Activated CD4-positive, alpha-beta T cell treated with anti-CD3 and anti-CD28 coated beads, Interleukin-10, Interleukin-2, amounts not matched to agents 100 ng/mL and 50 ng/mL, durations not matched to agents 16 hours and 8 hours (primary cell): ENCODE measurements around the gene CFAP46.
"Not testable (repeated sequence)": the region's sequence is repeated elsewhere in the genome, so short reads cannot be mapped to it uniquely, and the experiment has no call there.

Experiments used
- DNase-seq: peaks from one replicate; pipeline ENCODE4 v3.0.0-alpha.2; 2020

CFAP46 gene

DNA sequence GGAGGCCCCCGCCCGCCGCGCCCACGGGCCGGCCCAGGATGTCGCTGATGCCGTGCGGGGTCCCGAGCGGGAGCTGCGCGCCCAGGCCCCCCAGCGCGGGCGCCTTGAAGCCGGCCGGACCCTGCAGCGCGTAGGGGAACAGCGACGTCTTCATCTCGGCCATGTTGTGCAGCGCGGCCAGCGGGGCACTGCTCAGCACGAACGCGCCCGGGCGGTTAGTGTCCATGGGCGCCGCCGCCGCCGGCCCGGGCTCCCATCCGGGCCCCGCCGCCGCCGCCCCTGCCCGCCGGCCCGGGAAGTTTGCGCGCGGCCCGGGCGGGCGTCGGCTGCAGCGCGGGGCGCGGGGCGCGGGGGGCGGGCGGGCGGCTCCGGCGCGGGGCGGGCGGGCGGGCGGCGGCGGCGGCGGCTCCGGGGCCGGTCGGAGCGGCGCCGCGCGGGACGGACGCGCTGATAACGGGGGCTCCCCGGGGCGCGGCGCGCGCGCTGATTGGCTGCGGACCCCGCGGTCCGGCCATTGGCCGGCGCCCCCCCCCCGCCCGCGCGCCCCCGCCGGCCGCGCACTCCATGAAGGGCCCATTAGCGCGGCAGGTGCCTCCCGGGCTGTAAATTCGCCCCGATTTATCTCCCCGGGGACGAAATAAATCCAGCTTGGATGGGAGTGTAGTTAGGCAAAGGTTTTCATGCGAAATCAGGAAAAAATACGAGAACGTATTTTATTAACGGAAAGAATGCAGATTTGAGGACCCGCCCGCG is 156.5 kb downstream of the CFAP46 start, which contains the start of gene NKX6-2:
NKX6-2 (minus strand) TSS at position 425 of the 753 bp plus-strand sequence; CDS start at position 226, 199 bp downstream.
- no peak for DNase-seq

DNA sequence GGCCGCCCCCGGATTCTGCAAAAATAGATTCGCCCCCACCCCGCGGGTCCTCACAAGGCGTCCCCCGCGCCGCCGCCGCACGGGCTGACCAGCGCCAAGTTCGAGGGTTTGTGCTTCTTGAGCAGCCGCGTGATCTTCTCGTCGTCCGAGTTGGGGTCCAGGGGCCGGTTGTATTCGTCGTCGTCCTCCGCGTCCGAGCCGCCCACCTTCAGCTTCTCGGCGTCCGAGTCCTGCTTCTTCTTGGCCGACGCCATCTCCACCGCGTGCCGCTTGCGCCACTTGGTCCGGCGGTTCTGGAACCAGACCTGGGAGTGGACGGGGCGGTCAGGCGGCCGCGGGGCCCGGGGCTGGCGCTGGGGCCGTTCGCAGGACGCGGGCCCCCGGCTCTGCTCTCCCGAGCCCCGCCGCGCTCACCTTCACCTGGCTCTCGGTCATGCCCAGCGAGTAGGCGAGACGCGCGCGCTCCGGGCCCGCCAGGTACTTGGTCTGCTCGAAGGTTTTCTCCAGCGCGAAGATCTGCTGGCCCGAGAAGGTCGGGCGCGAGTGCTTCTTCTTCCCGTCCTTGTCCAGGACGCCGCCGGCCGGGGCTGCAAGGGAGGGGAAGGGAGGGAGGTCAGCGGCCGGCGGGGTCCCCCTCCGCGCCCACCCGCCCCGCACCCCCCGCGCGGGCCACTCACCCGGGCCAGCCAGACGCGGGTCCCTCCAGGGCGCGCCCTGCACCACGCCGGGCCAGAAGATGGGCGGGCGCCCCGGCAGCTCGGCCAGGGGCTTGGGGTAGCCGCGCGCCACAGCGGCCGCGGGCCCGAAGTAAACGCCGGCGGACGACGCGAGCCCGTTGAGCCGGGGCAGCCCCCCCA is 157.3 kb downstream of the CFAP46 start:
- no peak for DNase-seq

DNA sequence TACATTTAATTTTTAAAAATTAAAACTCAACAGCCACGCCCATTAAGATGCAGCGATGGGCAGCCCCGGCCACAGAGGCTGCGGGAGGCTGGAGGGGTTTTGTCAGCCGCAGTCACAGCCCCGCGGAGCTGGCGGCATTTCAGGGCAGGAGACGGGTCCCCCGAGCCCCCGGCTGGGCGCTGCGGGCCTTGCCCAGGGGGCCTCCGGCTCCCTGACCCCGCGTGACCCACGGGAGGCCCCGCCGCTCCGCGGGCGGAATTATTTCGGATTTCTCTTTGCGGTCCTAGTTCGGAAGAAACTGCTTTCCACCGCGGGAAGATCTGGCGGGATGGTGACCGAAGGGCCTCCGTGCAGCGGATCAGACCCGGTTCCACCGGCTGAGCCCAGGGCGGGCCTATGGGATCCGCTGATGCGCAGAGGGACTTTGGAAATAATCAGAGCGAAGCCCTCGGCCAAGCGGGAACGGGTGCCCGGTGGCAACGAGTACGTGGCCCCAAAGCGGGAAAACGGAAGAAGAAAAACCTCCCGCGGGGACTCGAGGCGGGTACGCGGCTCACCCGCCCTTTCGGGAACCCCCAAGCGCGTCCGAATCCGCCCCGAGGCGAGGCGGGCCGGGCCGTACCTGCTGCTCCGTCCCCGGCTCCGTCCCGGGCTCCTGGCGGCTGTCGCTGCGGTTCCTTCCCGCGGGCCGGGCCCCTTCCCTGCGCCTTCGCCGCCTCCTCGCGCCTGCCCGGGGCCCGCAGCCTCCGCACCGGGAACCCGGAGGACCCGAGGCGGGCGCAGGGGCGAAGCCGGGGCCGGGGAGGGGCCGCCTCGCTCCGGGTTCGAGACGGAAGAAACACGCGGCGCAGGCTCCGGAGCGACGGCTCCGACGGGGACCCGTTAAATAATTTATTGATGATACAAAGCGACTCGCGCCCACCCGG is 158.2 kb downstream of the CFAP46 start:
- DNase-seq = no peak

DNA sequence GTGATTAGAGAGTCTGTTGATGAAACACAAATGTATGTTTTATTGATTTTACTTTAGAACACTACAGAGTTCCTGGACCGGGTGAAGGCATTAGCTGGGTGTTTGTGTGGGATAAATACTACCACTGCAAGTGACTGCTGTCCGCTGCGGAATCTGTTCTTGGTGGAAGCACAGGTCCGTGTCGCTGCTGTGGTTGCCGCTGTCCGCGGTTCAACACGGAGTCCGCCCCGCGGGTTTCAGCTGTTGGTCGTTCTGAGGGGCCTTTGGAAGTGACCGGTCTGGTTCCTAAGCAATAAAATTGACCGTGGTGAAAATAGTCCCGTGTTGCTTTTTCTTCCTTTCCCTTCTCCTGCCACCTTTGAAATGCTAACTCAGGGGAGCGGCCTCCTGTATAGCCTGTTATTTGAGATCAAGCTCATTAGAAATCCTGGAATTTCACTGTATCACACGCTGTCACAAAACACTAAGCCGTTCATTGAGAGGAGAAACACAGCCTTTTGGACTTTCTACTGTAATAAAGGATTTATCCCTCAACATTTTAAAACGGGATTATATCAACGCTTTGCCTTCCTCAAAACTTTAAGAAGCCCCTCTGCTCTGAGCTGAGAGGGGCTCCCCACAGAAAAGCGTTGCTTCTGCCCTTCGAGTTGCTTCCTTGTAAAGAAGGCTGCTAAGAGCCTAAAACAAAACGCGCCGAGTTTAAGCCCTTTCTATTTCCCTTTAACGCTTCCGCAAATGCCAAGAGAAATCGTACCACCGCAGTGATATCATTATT is 159.0 kb downstream of the CFAP46 start:
- DNase-seq = no peak

DNA sequence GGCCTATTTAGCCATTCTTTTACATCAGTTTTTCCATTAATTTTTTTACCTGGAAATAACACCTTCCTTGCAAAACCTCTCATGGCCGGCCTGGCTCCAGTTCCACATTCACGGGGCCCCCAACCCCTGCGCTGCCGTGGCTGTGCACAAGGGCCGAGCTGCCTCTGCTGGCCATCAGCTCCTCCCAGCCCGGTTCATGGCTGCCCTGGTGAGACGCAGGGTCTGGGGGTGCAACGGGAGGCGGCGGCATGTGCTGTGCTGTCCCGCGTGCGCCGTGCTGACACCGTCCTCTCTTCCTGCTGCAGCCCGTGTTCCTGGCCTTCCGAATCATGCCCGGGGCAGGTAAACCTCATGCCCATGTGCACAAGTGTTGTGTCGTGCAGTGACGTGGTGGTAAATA is 160.8 kb downstream of the CFAP46 start:
- no peak for DNase-seq

DNA sequence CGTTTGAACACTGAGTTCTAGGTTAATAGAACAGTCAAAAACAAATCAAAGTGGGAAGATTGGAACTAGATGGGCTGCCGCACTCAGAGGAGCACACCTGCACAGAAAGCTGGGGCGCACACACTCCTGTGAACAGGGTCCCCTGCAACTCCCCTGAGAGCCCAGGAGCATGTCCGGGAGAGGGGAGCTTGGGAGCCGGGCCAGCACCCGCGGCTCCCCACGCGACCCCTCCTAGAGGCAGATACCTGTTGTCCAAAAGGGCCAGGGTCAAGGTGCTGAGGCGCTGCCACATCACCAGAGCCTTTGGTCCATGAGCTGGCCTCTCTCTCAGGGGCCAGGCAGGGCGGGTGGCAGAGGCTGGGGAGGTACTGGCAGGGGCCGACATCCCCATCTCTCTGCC is 162.0 kb downstream of the CFAP46 start:
- no peak for DNase-seq

DNA sequence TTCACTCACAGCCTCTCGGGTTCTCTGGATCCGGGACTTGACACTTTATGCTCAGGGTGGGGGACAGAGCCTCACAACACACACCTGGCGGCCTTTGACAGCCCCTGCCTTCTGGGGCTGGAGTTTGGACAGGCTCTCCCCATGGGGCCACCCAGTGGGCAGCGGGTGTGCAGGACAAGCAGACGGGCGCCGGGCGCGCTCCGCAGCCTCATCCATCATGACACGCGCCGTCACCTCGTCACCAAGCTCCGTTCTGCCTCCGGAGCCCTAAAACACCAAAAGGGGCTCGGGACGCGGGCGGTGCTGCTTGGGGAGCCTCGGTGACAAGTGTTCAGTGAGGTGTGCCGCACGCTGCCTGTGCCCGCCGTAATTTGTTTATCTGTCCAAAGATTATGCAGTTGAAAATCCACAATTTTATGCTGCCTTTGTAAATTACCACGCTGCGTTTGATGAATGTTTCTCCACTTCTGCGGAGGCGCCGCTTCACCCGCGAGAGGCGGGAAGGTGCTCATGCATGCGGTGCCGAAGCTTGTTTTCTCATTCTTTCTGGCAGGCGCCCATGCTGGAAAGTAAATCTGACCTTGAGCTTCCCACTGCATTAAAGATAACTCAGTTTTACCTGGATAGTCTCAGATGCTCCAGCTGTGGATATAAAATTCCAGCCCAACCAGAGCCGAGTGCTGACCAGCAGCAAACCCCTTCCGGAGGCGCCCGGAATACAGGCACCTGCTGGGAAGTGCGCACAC is 162.6 kb downstream of the CFAP46 start:
- no peak for DNase-seq

DNA sequence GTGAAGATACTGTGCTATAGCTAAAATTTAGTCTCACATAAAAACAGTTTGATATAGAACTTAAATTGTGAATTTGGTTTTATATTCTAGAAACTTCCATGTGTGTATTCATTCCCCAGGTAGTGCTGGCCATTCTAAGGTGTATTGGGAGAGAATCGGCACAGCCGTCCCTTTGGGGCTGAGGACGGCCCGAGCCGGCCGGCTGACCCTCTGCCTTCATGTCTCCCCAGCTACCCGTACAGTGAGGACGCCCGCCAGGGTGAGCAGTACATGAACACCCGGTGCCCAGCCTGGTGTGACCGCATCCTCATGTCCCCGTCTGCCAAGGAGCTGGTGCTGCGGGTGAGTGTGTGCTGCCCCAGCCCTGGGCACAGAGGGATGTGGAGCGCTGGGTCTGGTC is 164.9 kb downstream of the CFAP46 start:
- DNase-seq = no peak

DNA sequence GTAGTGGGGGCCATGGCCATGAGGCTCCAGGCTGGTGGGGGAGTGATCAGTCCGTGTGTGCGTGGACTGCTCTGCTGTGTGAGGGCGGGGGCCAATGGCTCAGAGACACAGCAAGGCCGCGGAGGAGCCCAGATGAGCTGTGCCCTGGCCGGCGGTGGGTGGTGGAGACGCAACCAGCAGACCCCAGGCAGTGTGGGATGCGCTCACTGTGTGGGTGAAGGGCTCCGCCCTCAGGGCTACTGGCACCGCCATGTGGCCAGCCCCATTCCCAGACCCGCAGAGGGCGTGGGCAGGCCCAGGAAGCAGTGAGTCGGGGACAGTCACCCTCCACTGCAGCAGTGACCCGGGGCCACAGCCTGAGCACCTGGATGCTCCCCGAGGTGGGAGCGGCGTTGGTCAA is 165.5 kb downstream of the CFAP46 start:
- DNase-seq = no peak

DNA sequence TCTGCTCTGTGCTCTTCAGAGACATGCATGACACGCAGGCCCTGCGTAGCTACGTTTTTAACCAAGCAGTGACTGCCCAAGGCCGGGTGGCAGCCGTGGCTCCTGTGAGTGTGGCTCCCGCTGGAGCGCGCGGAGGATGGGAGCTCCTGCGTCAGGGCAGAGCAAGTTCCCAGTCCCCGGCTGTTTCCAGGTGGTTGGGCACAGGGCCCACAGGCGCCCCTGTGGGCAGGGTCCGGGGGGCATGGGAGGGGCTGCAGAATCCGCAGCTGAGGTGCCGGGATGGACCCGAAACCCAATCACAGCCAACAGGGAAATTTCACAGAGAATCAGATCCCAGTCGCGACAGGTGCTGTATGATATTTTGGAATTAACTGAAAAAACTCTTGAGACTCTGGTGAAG is 166.2 kb downstream of the CFAP46 start:
- no peak for DNase-seq

DNA sequence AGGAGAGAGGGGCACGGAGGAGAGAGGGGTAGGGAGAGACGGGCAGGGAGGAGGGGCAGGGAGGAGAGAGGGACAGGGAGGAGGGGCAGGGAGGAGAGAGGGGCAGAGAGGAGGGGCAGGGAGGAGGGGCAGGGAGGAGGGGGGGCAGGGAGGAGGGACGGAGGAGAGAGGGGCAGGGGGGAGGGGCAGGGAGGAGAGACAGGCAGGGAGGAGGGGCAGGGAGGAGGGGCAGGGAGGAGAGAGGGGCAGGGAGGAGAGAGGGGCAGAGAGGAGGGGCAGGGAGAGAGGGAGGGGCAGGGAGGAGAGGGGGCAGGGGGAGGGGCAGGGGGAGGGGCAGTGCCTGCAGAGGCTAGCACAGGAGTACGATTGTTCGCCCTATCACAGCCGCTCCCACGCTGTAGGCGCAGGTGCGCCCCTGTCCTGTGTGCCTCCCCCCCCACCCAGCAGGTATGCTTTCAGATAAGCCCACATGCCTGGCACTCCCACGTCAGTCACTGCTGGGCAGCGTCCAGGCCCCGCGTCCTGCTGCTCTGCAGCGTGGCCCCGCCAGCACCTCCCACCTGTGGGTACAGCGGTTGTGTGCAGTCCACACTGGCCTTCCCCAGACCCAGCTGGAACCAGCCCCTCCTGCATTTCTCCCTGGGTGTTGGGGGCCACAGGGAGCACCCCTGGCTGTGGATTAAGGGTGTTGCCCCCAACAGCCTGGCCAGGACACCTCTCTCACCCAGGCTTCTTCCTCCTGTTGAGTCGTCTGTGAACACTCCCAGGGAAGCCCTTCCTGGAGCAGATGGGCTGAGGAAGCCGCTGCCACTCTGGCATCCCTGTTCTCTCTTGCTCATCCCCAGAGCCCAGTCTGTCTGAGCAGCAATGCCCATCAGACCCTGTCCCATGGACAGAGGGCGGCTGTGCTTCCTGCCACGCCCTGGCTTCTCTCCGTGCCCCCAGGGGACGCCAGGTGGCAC is 167.2 kb downstream of the CFAP46 start:
- DNase-seq = no peak

DNA sequence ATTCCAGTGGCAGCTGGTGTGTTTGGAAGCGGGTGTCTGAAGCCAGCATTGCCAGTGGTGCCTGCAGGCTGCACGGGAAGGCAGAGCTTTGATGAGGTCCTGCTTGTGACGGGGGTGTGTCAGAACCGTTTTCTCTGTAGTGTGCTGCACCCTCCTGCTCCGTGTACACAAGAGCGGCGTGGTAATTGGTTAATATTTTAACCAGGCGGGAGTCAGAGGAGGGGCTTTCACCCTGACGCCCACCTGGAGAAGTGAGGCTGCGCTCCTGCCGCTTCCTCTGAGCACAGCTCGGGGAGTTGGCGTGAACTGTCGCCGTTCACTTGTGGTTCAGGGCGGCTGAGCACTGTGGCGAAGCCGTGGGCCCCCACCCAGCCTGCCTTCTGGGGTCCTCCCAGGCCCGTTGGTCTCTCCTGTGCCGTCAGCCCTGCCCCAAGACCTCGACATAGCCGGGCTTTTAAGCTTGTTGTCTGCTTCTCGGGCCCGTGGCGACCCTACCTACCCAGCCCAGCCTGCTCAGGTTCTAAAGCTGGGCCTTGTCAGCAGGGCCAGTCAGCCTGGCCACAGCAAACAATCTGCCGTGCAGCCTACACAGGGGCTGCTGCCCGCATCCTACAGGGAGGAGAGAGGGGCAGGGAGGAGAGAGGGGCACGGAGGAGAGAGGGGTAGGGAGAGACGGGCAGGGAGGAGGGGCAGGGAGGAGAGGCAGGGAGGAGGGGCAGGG is 168.0 kb downstream of the CFAP46 start:
- DNase-seq = no peak

DNA sequence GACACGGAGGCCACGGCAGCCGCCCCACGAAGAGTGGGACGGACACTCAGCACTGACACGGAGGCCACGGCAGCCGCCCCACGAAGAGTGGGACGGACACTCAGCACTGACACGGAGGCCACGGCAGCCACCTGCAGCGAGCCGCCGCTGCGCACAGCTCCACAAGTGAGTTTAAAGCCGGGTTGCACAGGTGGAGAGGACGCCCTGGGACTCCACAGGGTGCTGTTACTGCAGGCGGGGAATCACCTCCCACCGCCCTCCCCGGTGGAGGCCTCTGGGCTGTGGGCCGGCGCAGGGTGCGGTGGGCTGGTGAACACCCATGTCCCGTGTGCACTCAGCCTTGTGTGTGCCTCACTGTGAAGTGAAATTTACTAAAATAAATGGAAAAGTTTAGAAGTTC is 169.6 kb downstream of the CFAP46 start:
- DNase-seq = not testable (repeated sequence)

DNA sequence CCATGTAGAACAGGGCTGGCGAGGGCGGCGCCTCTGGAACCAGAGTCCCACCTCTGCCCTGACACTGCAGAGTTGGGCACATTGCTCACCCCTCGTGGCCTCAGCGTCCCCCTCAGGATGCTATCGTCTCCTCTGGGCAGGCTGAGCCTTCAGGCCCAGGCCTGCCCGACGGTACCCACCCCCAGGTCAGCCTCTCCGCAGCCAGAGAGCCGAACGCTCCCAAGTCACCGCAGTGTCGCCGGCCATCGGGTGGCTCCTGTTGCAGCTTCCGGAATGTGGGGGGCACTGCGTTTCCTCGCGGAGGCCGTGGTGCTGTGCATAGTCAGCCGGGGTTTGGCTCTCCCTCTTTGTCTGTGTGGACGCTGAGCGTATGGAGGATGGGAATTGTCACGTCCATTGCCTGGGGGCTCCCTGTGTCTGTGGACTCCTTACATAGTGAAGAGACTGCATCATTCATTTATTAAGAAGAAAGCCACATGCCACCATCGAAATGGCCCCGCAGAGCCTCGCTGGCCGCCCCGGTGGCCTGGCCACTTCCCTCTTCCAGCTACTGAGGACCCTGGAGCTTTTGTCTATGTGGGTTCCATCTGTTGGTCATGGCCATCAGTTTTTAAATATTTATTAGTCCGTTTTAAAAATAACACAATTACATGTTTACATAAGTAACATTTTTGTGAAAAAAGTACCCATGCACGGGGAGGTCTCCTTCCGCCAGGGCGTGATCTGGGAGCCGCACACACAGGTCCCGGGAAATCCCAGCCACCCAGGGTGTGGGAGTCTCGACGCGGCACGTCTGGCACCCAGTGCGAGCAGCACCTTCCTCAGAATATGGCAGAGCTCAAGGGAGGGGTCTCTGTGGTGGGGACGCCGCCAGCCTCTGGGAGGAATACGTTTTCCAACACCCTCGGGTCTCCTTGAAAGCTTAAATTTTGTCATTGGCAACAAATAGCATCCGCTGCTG is 172.0 kb downstream of the CFAP46 start:
- DNase-seq = no peak

DNA sequence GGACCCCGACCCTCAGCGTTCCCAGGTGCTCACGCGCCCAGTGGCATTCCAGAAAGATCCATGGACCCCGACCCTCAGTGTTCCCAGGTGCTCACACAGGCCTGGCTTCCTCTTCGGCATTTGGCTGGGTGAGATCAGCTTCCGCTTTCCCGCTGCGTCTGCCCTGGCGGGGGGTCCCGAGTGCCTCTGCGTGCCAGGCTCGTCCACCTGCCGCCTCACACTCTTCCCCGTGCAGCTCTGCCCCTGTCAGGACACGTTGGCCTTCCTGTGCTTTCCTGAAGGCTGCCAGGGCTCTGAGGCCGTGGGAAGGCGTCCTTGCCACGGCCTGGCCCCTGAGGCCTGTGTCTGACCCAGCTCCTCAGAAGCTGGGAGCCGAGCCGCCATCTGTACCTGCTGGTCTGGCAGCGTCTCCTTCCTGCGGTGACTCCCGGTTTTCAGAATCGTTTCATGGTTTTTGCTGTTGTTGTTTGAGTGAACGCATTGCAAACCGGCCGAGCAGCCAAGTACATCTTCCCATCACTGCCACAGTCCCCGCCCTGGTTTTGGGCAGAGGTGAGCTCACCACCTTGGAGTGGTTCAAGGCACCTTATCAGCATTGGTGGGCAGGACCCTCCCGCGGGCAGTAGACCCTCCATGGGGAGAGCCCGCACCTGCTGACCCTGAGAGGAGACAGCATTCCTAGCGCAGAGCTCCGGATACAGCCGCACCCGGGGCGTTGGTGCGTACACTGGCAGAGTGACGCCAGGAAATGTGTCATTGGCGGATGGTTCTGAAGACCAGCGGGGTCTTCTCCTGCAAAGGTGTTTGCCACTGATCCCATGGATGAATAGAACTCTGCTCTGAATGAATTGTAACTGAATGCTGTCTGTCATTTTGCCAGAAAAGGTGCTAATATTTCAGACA is 173.8 kb downstream of the CFAP46 start:
- no peak for DNase-seq

DNA sequence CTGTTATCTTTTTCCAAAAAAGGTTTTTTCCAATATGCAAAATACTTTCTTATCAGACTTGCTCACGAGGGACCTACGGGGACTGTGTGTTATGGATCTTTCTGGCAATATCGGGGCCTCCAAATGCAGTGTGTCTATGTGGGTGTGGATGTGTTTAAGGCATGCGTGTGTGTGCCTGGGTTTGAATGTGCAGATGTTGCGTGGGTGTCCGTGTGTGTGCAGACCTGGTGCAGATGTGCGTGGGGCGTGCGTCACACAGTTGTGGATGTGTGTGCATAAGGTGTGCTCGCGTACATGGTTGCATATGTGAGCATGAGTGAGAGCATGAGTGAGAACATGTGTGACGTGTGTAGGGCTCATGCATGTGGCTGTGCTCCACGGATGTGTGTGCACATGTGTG is 176.1 kb downstream of the CFAP46 start:
- no peak for DNase-seq

DNA sequence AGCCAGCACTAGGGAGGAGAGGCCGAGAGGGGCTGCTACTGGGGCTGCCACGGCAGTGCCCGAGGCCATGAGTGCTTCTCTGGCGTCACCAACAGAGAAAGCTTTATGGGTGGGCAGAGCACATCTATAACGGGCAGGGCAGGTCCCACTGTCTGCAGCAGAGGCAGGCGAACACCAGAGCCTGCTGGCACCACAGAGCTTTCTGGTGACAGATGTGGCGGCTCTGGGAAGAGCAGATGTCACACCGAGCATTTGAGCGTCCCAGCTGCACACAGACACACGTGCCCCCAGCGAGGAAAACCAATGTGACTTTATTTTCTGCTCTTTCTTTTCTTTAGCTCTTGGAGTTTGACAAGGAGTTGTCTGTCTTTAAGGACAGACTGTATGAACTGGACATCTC is 176.9 kb downstream of the CFAP46 start:
- DNase-seq = no peak
